ENCODE measurements around the gene GNG11. TPM values are rescaled to one million over a fixed set of nuclear protein-coding genes. Genes with fewer than 3 reads are reported as not detected.

The GNG11 gene
- total and polyA plus RNA-seq, 8 donors: 15.6 to 54.5 (median 46.5) TPM

GRCh38 chr7:93895859-93896600, 25.5 kb upstream of the GNG11 start:
- DNase-seq (no peak), ATAC-seq (no peak)
- H3K4me1 ChIP-seq: no peaks in the 10 kb centered on the region
- intact Hi-C loops (cut with DNase I): no loop called here
- H3K36me3 ChIP-seq: no peaks in the 10 kb centered on the region
- peaks cover 0 to 18% of the 10 kb centered on the region in 2 donors for H3K27me3 ChIP-seq
- TF ChIP-seq, protein P1, sequence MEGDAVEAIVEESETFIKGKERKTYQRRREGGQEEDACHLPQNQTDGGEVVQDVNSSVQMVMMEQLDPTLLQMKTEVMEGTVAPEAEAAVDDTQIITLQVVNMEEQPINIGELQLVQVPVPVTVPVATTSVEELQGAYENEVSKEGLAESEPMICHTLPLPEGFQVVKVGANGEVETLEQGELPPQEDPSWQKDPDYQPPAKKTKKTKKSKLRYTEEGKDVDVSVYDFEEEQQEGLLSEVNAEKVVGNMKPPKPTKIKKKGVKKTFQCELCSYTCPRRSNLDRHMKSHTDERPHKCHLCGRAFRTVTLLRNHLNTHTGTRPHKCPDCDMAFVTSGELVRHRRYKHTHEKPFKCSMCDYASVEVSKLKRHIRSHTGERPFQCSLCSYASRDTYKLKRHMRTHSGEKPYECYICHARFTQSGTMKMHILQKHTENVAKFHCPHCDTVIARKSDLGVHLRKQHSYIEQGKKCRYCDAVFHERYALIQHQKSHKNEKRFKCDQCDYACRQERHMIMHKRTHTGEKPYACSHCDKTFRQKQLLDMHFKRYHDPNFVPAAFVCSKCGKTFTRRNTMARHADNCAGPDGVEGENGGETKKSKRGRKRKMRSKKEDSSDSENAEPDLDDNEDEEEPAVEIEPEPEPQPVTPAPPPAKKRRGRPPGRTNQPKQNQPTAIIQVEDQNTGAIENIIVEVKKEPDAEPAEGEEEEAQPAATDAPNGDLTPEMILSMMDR (IDR thresholded peaks at IDR 0.05): no peak
- no peak overlapping the region for H3K27ac ChIP-seq
- H3K9me3 ChIP-seq: no peaks in the 10 kb centered on the region
- no peak overlapping the region for H3K4me3 ChIP-seq

DNA sequence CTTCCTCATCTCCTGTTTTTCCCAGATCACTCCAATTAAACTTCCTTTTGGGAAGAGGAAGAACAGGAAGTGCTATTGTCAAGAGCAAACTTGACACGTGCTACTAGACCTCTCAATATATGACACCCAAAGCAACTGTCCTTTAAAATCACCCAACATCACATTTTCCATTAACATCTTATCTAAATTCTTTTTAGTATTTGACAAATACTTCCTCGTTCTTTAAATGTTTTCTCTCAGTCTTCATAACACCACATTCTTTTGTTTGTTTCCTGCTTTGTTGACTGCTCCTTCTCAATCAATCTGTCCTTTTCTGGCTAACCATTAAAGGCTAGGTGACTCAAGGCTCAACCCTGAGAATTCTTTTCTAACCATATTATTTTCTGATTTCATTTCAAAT, 23.9 kb upstream of the GNG11 start:
- H3K9me3 ChIP-seq: no peaks in the 10 kb centered on the region
- TF ChIP-seq, protein P1 (IDR thresholded peaks at IDR 0.05): no peak
- H3K4me3 ChIP-seq: no peak overlapping the region
- intact Hi-C loops (cut with DNase I): no loop called here
- H3K36me3 ChIP-seq: no peaks in the 10 kb centered on the region
- DNase-seq (no peak), ATAC-seq (no peak)
- H3K27ac ChIP-seq: no peak overlapping the region
- peaks cover 0 to 1% of the 10 kb centered on the region in 2 donors for H3K27me3 ChIP-seq
- no peaks in the 10 kb centered on the region for H3K4me1 ChIP-seq

GRCh38 chr7:93902777-93903423, 18.6 kb upstream of the GNG11 start:
- TF ChIP-seq, protein P1 (IDR thresholded peaks at IDR 0.05): peak; percentile 54 to 81

DNA sequence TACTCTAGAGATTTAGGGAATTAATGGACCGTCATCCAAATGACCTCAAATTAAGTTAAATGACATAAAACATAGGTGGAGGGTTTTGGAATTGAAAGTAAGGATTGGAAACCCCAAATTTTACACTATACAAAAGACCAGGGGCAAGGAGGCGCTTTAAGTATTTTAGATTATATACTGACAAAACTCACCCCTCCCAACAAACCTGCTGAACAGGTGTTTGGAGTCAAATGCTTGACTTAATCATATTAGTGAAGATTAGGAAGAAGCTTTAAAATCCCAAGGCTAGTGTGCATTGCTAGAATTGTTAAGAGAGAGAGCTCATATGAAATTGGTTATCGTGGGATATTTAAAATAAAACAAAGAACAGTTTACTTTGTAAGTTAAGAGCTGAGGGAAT, 15.3 kb upstream of the GNG11 start, which contains the start of gene GNGT1:
GNGT1 (plus strand) TSS at position 301 of the 400 bp plus-strand sequence. CDS start 180 bp downstream, outside the sequence.
- no peaks in the 10 kb centered on the region for H3K9me3 ChIP-seq
- no peak within 1 kb of the TSS for H3K4me3 ChIP-seq
- no peaks in the 10 kb centered on the region for H3K36me3 ChIP-seq
- H3K4me1 ChIP-seq: peaks cover 0 to 6% of the 10 kb centered on the region in 2 donors
- no peak within 1 kb of the TSS for H3K27ac ChIP-seq
- intact Hi-C loops (cut with DNase I): loop anchor here in 1 of 2 donors (10.0 kb wide), 1 partner anchor 189 kb away; no protein-coding TSS in a partner anchor
- no peaks in the 10 kb centered on the region for H3K27me3 ChIP-seq
- TF ChIP-seq, protein P1 (IDR thresholded peaks at IDR 0.05): no peak
- DNase-seq (no peak), ATAC-seq (no peak)

More at GRCh38 chr7:93902777-93903423, 18.6 kb upstream of the GNG11 start:
- Histone ChIP-seq H3K4me1 (no peaks in the 10 kb centered on the region), H3K27ac (no peak overlapping the region), H3K9me3 (no peaks in the 10 kb centered on the region), H3K36me3 (no peaks in the 10 kb centered on the region), H3K27me3 (no peaks in the 10 kb centered on the region), H3K4me3 (no peak overlapping the region)
- DNase-seq: peak in 1 of 4 donors; percentile 68
- intact Hi-C loops (cut with DNase I): loop anchor here in 1 of 2 donors (10.0 kb wide), 1 partner anchor 192 kb away; no protein-coding TSS in a partner anchor
- peak; percentile 74 for ATAC-seq

Data from left lung (tissue), 10 donors.